ENCODE results near the gene SHLD1. TPM values are rescaled to one million over a fixed set of nuclear protein-coding genes. Genes with fewer than 3 reads are reported as not detected.
"Not testable (repeated sequence)": the region's sequence is repeated elsewhere in the genome, so short reads cannot be mapped to it uniquely, and the experiment has no call there.

Gene SHLD1
- polyA plus RNA-seq, 2 donors, result 3.4 to 4.9 TPM

DNA sequence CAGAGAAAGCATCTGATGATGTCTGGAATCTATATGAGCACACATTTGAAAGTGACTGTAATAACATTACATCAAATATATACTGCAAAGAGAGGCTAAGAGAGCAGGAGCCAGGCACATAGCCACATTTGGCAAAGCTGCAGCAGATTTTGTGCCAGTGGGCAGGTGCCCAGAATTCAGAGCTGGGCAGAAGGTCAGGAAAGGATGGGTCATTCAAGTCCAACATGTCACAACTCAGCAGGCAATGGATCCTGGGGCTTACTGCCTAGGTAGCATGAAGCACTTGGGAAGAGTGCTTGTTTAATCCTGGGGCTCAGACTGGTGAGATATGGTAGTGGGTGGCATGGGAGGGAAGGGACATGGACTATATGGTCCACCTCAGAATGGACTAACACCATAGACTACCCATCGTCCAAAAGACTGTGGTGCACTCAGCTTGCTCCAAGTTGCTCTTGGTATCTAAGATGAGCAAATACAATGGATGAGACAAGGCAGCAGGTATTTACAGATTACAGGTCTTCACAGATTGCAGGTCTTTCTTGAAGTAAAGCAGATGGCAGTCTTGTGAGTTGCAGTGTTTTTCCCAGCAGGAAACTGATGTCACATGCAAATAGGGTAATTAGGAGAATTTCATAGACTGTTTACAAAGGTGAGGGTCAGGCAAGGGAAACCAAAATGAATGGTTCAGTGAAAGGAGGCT is 31.2 kb upstream of the SHLD1 start:
- Histone ChIP-seq H3K4me3 (ENCODE audit: low read depth in 1 of 2, low read length in 2 of 2) (no peak overlapping the region), H3K9me3 (ENCODE audit: control insufficient read depth in 2 of 2, insufficient read depth in 1 of 2, low read depth in 1 of 2, low read length in 1 of 2) (peaks cover 0 to 4% of the 10 kb centered on the region in 2 donors), H3K4me1 (ENCODE audit: control insufficient read depth in 2 of 2, insufficient read depth in 2 of 2, low read length in 1 of 2) (no peaks in the 10 kb centered on the region), H3K27ac (ENCODE audit: low read depth in 2 of 2, low read length in 1 of 2) (no peak overlapping the region), H3K36me3 (ENCODE audit: control insufficient read depth in 2 of 2, insufficient read depth in 2 of 2, low read length in 1 of 2) (no peaks in the 10 kb centered on the region), H3K27me3 (ENCODE audit: control insufficient read depth in 1 of 2, insufficient read depth in 2 of 2, low read length in 2 of 2) (no peaks in the 10 kb centered on the region)
- WGBS, 2 donors, result 73 to 81% methylated on average over 1 of the region's 1 CpG

DNA sequence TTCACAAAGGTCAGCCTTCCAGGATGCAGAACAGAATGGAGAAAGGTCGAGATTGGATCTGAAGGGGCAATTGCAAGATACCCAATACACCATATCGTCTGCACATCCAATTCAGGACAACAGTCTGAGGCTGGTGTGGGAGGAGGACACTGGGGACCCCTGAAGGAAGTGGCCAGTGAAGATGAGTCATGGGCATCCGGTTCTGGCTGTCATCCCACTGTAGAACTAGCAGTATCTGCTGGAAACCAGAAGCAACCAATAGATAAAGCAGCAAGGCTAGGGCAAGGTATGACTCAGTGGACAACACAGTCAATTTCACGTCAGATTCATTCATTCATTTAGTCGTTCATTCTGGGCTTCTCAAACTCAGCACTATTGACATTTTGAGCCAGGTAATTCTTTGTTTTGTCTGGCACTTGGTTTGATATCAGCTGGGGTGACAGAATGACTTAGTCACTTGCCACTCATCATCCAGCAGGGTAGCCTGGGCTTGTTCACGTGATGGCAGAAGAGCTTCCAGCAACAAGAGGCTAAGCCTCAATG is 30.3 kb upstream of the SHLD1 start:
- Histone ChIP-seq H3K4me1 (ENCODE audit: control insufficient read depth in 2 of 2, insufficient read depth in 2 of 2, low read length in 1 of 2) (no peaks in the 10 kb centered on the region), H3K27me3 (ENCODE audit: control insufficient read depth in 1 of 2, insufficient read depth in 2 of 2, low read length in 2 of 2) (no peaks in the 10 kb centered on the region), H3K27ac (ENCODE audit: low read depth in 2 of 2, low read length in 1 of 2) (no peak overlapping the region), H3K9me3 (ENCODE audit: control insufficient read depth in 2 of 2, insufficient read depth in 1 of 2, low read depth in 1 of 2, low read length in 1 of 2) (peaks cover 0 to 4% of the 10 kb centered on the region in 2 donors), H3K36me3 (ENCODE audit: control insufficient read depth in 2 of 2, insufficient read depth in 2 of 2, low read length in 1 of 2) (no peaks in the 10 kb centered on the region), H3K4me3 (ENCODE audit: low read depth in 1 of 2, low read length in 2 of 2) (no peak overlapping the region)
- WGBS, 2 donors, result 53 to 57% methylated on average over 6 of the region's 6 CpGs

DNA sequence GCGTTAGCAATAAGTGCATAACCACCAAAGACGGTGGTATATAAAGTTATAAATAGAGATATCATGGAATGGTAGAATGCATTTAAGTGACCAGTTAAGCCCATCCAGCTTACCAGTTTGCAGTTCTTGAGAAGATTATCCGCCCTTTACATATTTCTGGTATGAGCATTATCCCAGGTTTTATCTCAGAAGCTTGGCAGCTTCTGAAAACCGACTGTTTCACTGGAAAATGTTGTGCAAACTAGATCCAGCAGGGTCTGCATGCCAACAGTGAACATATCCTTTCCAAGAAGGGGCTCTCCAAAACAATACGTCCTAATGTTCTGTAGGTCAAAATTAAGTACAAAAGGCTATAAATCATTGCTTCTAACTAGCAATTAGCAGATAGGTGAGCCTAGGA is 29.5 kb upstream of the SHLD1 start:
- H3K9me3 ChIP-seq (ENCODE audit: control insufficient read depth in 2 of 2, insufficient read depth in 1 of 2, low read depth in 1 of 2, low read length in 1 of 2), result no peaks in the 10 kb centered on the region
- no peaks in the 10 kb centered on the region for H3K36me3 ChIP-seq (ENCODE audit: control insufficient read depth in 2 of 2, insufficient read depth in 2 of 2, low read length in 1 of 2)
- H3K4me1 ChIP-seq (ENCODE audit: control insufficient read depth in 2 of 2, insufficient read depth in 2 of 2, low read length in 1 of 2), result no peaks in the 10 kb centered on the region
- H3K27ac ChIP-seq (ENCODE audit: low read depth in 2 of 2, low read length in 1 of 2), result no peak overlapping the region
- 71 to 74% methylated on average over 5 of the region's 5 CpGs for WGBS, 2 donors
- H3K4me3 ChIP-seq (ENCODE audit: low read depth in 1 of 2, low read length in 2 of 2), result no peak overlapping the region
- H3K27me3 ChIP-seq (ENCODE audit: control insufficient read depth in 1 of 2, insufficient read depth in 2 of 2, low read length in 2 of 2), result no peaks in the 10 kb centered on the region

DNA sequence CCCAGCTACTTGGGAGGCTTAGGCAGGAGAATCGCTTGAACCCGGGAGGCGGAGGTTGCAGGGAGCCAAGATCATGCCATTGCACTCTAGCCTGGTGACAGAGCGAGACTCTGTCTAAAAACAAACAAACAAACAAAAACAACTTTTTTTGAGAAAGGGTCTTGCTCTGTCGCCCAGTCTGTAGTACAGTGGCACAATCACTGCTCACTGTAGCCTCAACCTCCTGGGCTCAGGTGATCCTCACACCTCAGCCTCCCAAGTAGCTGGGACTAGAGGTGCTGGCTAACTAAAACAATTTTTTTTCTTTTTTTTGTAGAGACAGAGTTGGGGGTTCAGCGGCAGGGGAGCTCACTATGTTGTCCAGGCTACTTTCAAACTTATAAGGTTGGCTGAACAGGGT is 28.8 kb upstream of the SHLD1 start:
- not testable (repeated sequence) for H3K4me1 ChIP-seq (ENCODE audit: control insufficient read depth in 2 of 2, insufficient read depth in 2 of 2, low read length in 1 of 2); H3K36me3 ChIP-seq (ENCODE audit: control insufficient read depth in 2 of 2, insufficient read depth in 2 of 2, low read length in 1 of 2); H3K4me3 ChIP-seq (ENCODE audit: low read depth in 1 of 2, low read length in 2 of 2); H3K27ac ChIP-seq (ENCODE audit: low read depth in 2 of 2, low read length in 1 of 2); H3K27me3 ChIP-seq (ENCODE audit: control insufficient read depth in 1 of 2, insufficient read depth in 2 of 2, low read length in 2 of 2); H3K9me3 ChIP-seq (ENCODE audit: control insufficient read depth in 2 of 2, insufficient read depth in 1 of 2, low read depth in 1 of 2, low read length in 1 of 2)
- WGBS, 2 donors, result 97 to 98% methylated on average over 6 of the region's 6 CpGs

DNA sequence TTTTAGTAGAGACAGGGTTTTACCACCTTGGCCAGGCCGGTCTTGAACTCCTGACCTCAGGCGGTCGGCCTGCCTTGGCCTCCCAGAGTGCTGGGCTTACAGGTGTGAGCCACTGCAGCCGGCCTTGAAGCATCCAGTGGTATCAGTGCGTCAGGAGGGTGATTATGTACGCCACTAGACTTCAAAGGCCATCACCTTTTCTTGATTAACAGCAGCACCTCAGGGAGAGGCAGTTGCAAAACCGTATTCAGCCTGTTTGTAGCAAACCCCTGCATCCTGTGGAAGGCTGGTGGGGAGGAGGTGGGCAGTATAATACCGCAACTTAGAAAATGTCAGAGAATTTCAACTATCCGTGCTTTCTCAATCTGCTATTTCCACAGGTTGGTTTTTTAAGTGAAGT is 27.3 kb upstream of the SHLD1 start:
- no peaks in the 10 kb centered on the region for H3K27me3 ChIP-seq (ENCODE audit: control insufficient read depth in 1 of 2, insufficient read depth in 2 of 2, low read length in 2 of 2)
- no peaks in the 10 kb centered on the region for H3K9me3 ChIP-seq (ENCODE audit: control insufficient read depth in 2 of 2, insufficient read depth in 1 of 2, low read depth in 1 of 2, low read length in 1 of 2)
- WGBS, 2 donors, result 81 to 90% methylated on average over 9 of the region's 9 CpGs
- H3K4me3 ChIP-seq (ENCODE audit: low read depth in 1 of 2, low read length in 2 of 2), result no peak overlapping the region
- no peaks in the 10 kb centered on the region for H3K4me1 ChIP-seq (ENCODE audit: control insufficient read depth in 2 of 2, insufficient read depth in 2 of 2, low read length in 1 of 2)
- H3K36me3 ChIP-seq (ENCODE audit: control insufficient read depth in 2 of 2, insufficient read depth in 2 of 2, low read length in 1 of 2), result no peaks in the 10 kb centered on the region
- H3K27ac ChIP-seq (ENCODE audit: low read depth in 2 of 2, low read length in 1 of 2), result no peak overlapping the region

DNA sequence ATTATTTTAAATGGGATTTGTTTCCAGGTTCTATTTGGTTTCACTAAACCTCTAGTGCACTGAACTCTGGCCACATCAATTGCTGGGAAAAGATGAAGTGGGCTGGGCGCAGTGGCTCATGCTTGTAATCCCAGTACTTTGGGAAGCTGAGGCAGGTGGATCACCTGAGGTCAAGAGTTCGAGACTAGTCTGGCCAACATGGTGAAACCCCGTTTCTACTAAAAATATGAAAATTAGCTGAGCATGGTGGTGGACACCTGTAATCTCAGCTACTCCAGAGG is 25.1 kb upstream of the SHLD1 start:
- 85 to 88% methylated on average over 3 of the region's 3 CpGs for WGBS, 2 donors
- H3K4me3 ChIP-seq (ENCODE audit: low read depth in 1 of 2, low read length in 2 of 2); H3K27ac ChIP-seq (ENCODE audit: low read depth in 2 of 2, low read length in 1 of 2); H3K27me3 ChIP-seq (ENCODE audit: control insufficient read depth in 1 of 2, insufficient read depth in 2 of 2, low read length in 2 of 2); H3K36me3 ChIP-seq (ENCODE audit: control insufficient read depth in 2 of 2, insufficient read depth in 2 of 2, low read length in 1 of 2); H3K9me3 ChIP-seq (ENCODE audit: control insufficient read depth in 2 of 2, insufficient read depth in 1 of 2, low read depth in 1 of 2, low read length in 1 of 2); H3K4me1 ChIP-seq (ENCODE audit: control insufficient read depth in 2 of 2, insufficient read depth in 2 of 2, low read length in 1 of 2): not testable (repeated sequence)

DNA sequence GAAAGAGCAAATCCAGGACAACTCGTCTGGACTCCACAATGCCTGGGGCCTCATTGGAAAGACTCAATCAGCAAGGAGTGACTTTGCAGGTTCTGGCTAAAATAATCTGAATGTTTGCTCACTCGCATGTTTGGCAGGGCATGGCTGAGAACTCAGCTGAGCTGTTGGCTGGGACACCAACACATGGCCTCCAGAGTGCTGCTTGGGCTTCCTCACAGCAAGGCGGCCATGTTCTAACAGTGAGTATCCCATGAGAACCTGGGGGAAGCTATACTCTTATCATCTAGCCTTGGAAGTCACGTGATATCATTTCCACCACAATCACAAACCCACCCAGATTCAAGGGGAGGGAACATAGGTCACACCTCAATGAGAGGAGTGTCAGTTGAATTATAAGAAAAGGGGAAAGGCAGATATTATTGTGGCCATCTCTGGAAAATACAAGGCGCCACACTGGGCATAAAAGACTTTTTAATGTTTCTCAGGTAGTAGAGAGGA is 23.1 kb upstream of the SHLD1 start:
- Histone ChIP-seq H3K4me3 (ENCODE audit: low read depth in 1 of 2, low read length in 2 of 2) (no peak overlapping the region), H3K9me3 (ENCODE audit: control insufficient read depth in 2 of 2, insufficient read depth in 1 of 2, low read depth in 1 of 2, low read length in 1 of 2) (no peaks in the 10 kb centered on the region), H3K36me3 (ENCODE audit: control insufficient read depth in 2 of 2, insufficient read depth in 2 of 2, low read length in 1 of 2) (no peaks in the 10 kb centered on the region), H3K4me1 (ENCODE audit: control insufficient read depth in 2 of 2, insufficient read depth in 2 of 2, low read length in 1 of 2) (no peaks in the 10 kb centered on the region), H3K27me3 (ENCODE audit: control insufficient read depth in 1 of 2, insufficient read depth in 2 of 2, low read length in 2 of 2) (no peaks in the 10 kb centered on the region), H3K27ac (ENCODE audit: low read depth in 2 of 2, low read length in 1 of 2) (no peak overlapping the region)
- 69 to 73% methylated on average over 5 of the region's 5 CpGs for WGBS, 2 donors

DNA sequence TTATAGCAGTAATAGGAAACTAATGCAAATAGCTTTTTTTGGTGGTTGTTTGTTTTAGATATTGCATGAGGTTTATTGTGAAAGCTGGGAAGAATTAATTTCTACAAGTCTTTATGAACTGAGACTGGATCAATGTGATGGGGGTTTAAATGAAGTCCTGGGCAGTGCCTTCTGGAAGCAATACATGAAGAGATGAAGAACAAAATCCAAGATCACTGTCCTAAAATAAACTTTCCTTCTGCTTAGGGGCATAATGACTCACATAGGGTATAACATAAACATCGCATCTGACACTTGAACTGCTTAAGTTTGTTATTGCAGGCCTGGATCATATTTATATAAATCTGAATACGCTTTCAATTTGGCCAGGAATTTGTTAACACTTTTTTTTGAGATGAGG is 20.9 kb upstream of the SHLD1 start:
- 39 to 80% methylated on average over 2 of the region's 2 CpGs for WGBS, 2 donors

DNA sequence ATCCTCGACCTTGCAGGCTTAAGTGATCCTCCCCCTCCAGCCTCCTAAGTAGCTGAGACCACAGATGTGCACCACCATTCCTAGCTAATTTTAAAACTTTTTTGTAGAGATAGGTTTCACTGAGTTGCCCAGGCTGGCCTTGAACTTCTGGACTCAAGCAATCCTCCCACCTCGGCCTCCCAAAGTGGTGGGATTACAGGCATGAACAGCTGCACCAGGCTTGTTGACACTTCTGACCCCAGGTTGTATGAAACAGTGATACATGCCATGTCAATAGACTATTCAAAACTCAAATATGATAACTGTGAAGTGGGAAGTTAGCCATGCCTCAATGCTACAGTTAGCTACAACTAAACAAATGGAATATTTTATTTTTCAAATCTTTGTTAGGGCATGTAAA is 20.1 kb upstream of the SHLD1 start:
- Histone ChIP-seq H3K27ac (ENCODE audit: low read depth in 2 of 2, low read length in 1 of 2) (no peak overlapping the region), H3K36me3 (ENCODE audit: control insufficient read depth in 2 of 2, insufficient read depth in 2 of 2, low read length in 1 of 2) (no peaks in the 10 kb centered on the region), H3K4me3 (ENCODE audit: low read depth in 1 of 2, low read length in 2 of 2) (no peak overlapping the region), H3K27me3 (ENCODE audit: control insufficient read depth in 1 of 2, insufficient read depth in 2 of 2, low read length in 2 of 2) (no peaks in the 10 kb centered on the region), H3K4me1 (ENCODE audit: control insufficient read depth in 2 of 2, insufficient read depth in 2 of 2, low read length in 1 of 2) (no peaks in the 10 kb centered on the region), H3K9me3 (ENCODE audit: control insufficient read depth in 2 of 2, insufficient read depth in 1 of 2, low read depth in 1 of 2, low read length in 1 of 2) (no peaks in the 10 kb centered on the region)
- WGBS, 2 donors, result 86 to 92% methylated on average over 2 of the region's 2 CpGs

More for the DNA sequence above, 20.9 kb upstream of the SHLD1 start:
- Histone ChIP-seq H3K27ac (ENCODE audit: low read depth in 2 of 2, low read length in 1 of 2) (no peak overlapping the region), H3K4me1 (ENCODE audit: control insufficient read depth in 2 of 2, insufficient read depth in 2 of 2, low read length in 1 of 2) (no peaks in the 10 kb centered on the region), H3K36me3 (ENCODE audit: control insufficient read depth in 2 of 2, insufficient read depth in 2 of 2, low read length in 1 of 2) (no peaks in the 10 kb centered on the region), H3K4me3 (ENCODE audit: low read depth in 1 of 2, low read length in 2 of 2) (no peak overlapping the region), H3K9me3 (ENCODE audit: control insufficient read depth in 2 of 2, insufficient read depth in 1 of 2, low read depth in 1 of 2, low read length in 1 of 2) (no peaks in the 10 kb centered on the region), H3K27me3 (ENCODE audit: control insufficient read depth in 1 of 2, insufficient read depth in 2 of 2, low read length in 2 of 2) (no peaks in the 10 kb centered on the region)

DNA sequence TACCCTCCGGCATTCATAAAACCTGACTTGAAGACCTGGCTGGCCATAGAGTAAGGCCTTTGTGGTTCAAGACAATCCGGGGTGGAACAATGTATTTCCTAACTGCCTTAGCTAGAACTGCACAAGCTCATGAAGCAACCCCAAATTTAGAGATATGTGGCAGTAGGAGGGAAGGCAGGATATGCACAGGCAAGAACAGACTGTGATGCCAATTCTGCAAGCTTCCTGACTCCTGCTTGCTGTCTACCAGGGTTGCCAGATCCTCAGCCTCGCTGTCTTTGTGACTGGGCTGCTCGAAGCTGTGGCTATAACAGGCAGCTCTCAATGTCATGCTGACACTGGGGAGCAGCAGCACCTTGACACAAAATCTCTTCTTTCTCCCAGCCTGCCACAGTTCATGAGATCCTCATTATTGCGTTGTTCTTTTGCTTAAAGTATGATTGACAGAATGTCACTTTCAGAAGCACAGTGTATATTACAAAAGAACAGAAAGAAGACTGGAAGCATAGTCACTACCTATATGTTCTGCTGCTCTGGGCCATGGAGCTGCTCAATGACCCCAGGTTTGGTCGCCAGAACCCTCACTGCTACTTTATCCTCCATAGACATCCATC is 18.3 kb upstream of the SHLD1 start:
- Histone ChIP-seq H3K4me1 (ENCODE audit: control insufficient read depth in 2 of 2, insufficient read depth in 2 of 2, low read length in 1 of 2) (no peaks in the 10 kb centered on the region), H3K9me3 (ENCODE audit: control insufficient read depth in 2 of 2, insufficient read depth in 1 of 2, low read depth in 1 of 2, low read length in 1 of 2) (no peaks in the 10 kb centered on the region), H3K4me3 (ENCODE audit: low read depth in 1 of 2, low read length in 2 of 2) (no peak overlapping the region), H3K27me3 (ENCODE audit: control insufficient read depth in 1 of 2, insufficient read depth in 2 of 2, low read length in 2 of 2) (no peaks in the 10 kb centered on the region), H3K27ac (ENCODE audit: low read depth in 2 of 2, low read length in 1 of 2) (peak overlapping the region; percentile 54 to 69), H3K36me3 (ENCODE audit: control insufficient read depth in 2 of 2, insufficient read depth in 2 of 2, low read length in 1 of 2) (no peaks in the 10 kb centered on the region)
- 74 to 75% methylated on average over 6 of the region's 6 CpGs for WGBS, 2 donors
